ENCODE data around the gene EMILIN1.
"Not testable (repeated sequence)": the region's sequence is repeated elsewhere in the genome, so short reads cannot be mapped to it uniquely, and the experiment has no call there.

Gene EMILIN1

GRCh38 chr2:27117995-27118524 is 39.6 kb downstream of the EMILIN1 start (continued):
- no peak for TF ChIP-seq PATZ1 (CRISPR knock-in tag; IDR thresholded peaks at IDR 0.05; ENCODE audit: borderline replicate concordance)

GRCh38 chr2:27118525-27119329 is 40.3 kb downstream of the EMILIN1 start, which contains the start of gene CGREF1:
Gene CGREF1 (minus strand): TSS chr2:27119128. CDS start chr2:27104366, 14,762 bp downstream.
- TF ChIP-seq ZNF8 (CRISPR knock-in tag; IDR thresholded peaks at IDR 0.05) (no peak), ZFP30 (CRISPR knock-in tag; IDR thresholded peaks at IDR 0.05) (peak; percentile 30; the same call in 1 of the 2 replicates), ZNF565 (CRISPR knock-in tag; conservative IDR thresholded peaks at IDR 0.05; ENCODE audit: low read depth) (0 out of 2 replicates have a peak, but pooled peaks have one; percentile 17), CSRNP3 (CRISPR knock-in tag; IDR thresholded peaks at IDR 0.05) (no peak), BACH2 (CRISPR knock-in tag; IDR thresholded peaks at IDR 0.05; ENCODE audit: borderline replicate concordance) (0 out of 2 replicates have a peak, but pooled peaks have one; percentile 2)
- ATAC-seq, result peak; percentile 50

- not testable (repeated sequence) for ATAC-seq
These were observed 40.9 kb downstream of the EMILIN1 start for GRCh38 chr2:27119330-27119670.

GRCh38 chr2:27121906-27122305 is 43.5 kb downstream of the EMILIN1 start:
- no peak for ATAC-seq

GRCh38 chr2:27122791-27123190 is 44.4 kb downstream of the EMILIN1 start:
- TF ChIP-seq TOX (CRISPR knock-in tag; IDR thresholded peaks at IDR 0.05; ENCODE audit: borderline replicate concordance), result no peak
- no peak for TF ChIP-seq CSDC2 (CRISPR knock-in tag; IDR thresholded peaks at IDR 0.05)
- TF ChIP-seq TCF4 (CRISPR knock-in tag; IDR thresholded peaks at IDR 0.05; ENCODE audit: borderline replicate concordance), result no peak
- TF ChIP-seq TSHZ2 (CRISPR knock-in tag; IDR thresholded peaks at IDR 0.05), result no peak
- no peak for TF ChIP-seq GLIS3 (CRISPR knock-in tag; IDR thresholded peaks at IDR 0.05)
- no peak for ATAC-seq

More at GRCh38 chr2:27121906-27122305, 43.5 kb downstream of the EMILIN1 start:
- TF ChIP-seq CSDC2 (CRISPR knock-in tag; IDR thresholded peaks at IDR 0.05) (no peak), OSR1 (CRISPR knock-in tag; IDR thresholded peaks at IDR 0.05) (no peak), BACH2 (CRISPR knock-in tag; IDR thresholded peaks at IDR 0.05; ENCODE audit: borderline replicate concordance) (no peak)

- ATAC-seq, result peak; percentile 91
- TF ChIP-seq TOX (CRISPR knock-in tag; IDR thresholded peaks at IDR 0.05; ENCODE audit: borderline replicate concordance) (no peak), ZFP3 (CRISPR knock-in tag; IDR thresholded peaks at IDR 0.05) (no peak), ISL1 (CRISPR knock-in tag; IDR thresholded peaks at IDR 0.05) (no peak), ZNF8 (CRISPR knock-in tag; IDR thresholded peaks at IDR 0.05) (no peak), ESRRG (CRISPR knock-in tag; IDR thresholded peaks at IDR 0.05) (no peak), SNAI2 (CRISPR knock-in tag; IDR thresholded peaks at IDR 0.05) (peak; percentile 16; the same call in 1 of the 2 replicates), ZC3H10 (CRISPR knock-in tag; IDR thresholded peaks at IDR 0.05) (no peak), TCF4 (CRISPR knock-in tag; IDR thresholded peaks at IDR 0.05; ENCODE audit: borderline replicate concordance) (no peak), BACH2 (CRISPR knock-in tag; IDR thresholded peaks at IDR 0.05; ENCODE audit: borderline replicate concordance) (no peak), ZNF565 (CRISPR knock-in tag; conservative IDR thresholded peaks at IDR 0.05; ENCODE audit: low read depth) (no peak; the same call in 1 of the 2 replicates), PATZ1 (CRISPR knock-in tag; IDR thresholded peaks at IDR 0.05; ENCODE audit: borderline replicate concordance) (no peak), ZFP30 (CRISPR knock-in tag; IDR thresholded peaks at IDR 0.05) (no peak), CREB5 (CRISPR knock-in tag; IDR thresholded peaks at IDR 0.05; ENCODE audit: low read depth) (no peak), GLIS3 (CRISPR knock-in tag; IDR thresholded peaks at IDR 0.05) (no peak)
These were observed 45.1 kb downstream of the EMILIN1 start, which contains the start of gene ABHD1 for GRCh38 chr2:27123302-27124150. Gene ABHD1 (plus strand): TSS chr2:27123815. CDS start chr2:27123949, 134 bp downstream.
